NCI-H510A treated with DMSO at 0.1 percent for 48 hours (cell line): ENCODE data around the gene TUBG1.
"Not testable (repeated sequence)": the region's sequence is repeated elsewhere in the genome, so short reads cannot be mapped to it uniquely, and the experiment has no call there.

Experiments used
- DNase-seq: peaks from one replicate; lab custom pipeline; 2025; lab: John Stamatoyannopoulos, UW

Gene TUBG1

DNA sequence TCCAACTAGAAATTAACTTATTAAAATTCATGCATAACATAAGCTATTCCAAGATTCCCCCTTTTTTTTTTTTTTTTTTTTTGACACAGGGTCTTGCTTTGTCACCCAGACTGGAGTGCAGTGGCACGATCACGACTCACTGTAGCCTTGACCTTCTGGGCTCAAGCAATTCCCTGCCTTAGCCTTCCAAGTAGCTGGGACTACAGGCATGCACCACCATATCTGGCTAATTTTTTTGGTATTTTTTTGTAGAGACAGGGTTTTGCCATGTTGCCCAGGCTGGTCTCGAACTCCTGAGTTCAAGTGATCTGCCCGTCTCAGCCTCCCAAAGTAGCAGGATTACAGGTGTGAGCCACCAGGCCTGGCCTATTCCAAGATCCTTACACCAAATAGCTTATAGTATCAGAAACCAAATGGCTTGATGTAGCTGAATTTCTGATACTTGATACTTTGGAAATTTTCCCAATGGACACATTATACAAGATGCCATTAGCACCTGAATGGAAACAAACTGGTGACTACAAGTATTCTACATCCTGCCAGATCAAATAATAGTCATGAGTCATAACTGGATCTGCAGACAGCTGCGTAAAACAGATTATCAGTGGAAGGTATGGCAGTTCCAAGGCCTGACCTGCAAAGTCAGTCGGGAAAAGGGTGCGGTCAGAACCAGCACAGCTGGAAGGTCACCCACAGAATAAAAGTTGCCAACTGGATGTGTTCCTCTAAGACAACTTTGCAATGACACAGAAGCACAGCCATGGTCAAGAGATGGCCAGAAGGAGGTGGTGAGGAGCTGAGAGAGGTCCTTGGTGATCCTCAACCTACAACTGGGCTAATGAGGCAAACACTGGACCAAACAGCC lies 14.5 kb downstream of the TUBG1 start:
- DNase-seq: peak; percentile 8

DNA sequence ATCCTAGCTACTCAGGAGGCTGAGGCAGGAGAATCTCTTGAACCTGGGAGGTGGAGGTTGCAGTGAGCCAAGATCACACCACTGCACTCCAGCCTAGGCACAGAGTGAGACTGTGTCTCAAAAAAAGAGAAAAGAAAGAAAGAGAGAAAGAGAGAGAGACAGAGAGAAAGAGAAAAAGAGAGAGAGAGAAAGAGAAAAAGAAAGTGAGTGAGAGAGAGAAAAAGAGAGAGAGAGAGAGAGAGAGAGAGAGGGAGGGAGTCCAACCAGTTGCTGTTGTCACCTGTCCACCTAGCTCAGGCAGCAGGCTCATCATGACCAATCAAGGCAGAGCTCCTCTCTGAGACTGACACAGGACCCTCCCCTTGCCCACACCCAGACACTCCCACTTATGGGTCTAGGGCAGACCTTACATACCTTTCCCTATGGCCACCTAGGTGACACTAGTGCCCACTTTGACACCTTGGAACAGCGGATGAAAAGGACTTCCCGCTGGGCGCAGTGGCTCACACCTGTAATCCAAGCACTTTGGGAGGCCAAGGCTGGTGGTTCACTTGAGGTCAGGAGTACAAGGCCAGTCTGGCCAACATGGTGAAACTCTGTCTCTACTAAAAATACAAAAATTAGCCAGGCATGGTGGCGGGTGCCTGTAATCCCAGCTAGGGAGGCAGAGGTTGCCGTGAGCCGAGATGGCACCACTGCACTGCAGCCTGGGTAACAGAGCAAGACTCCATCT lies 17.7 kb downstream of the TUBG1 start:
- not testable (repeated sequence) for DNase-seq

DNA sequence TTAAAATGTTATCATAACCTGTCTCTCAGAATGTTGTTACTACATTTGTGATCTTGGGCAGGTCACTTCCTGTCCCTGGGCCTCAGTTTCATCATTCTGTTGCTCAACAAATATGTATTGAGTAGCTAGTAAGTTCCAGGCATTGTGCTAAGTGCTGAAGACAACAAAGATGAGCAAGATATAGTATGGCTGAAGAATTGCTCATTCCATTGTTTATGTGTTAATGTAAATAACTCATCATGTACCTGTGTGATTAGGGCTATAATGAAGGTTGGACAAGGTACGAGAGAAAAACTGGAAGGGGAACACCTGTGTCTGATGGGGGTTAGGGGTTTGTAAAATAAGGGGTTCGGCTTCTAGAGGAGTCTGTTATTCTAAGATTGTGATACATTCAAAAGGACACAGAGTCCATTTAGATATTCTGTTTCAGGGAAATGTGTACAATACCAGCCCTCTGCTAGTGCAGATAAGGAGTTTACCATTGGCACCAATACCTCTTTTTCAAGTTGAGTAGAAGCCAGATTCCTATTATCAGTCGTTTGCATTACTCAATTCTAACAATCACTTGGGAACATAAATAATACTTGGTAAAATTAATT lies 20.0 kb downstream of the TUBG1 start:
- DNase-seq: no peak

DNA sequence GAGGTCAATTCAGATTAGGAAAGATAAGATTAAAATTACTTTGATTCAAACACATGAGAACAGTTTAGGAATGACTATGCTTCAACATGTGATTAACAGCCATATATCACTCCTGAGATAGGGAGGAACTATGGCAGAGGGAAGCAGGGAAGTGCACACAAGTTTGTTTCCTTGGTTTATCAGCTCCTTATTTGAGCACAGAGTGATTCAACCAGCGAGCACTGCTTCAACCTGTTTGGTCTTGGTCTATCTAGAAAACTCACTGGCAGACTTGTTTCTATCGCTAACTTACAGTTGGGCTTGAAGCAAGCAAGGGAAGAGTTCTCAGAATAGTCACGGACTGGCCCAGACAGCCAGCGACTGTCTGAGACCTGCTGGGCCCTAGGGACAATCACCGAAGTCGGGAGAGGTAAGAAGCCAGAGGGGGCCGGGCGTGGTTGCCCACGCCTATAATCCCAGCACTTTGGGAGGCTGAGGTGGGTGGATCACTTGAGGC lies 23.5 kb downstream of the TUBG1 start:
- DNase-seq: no peak

DNA sequence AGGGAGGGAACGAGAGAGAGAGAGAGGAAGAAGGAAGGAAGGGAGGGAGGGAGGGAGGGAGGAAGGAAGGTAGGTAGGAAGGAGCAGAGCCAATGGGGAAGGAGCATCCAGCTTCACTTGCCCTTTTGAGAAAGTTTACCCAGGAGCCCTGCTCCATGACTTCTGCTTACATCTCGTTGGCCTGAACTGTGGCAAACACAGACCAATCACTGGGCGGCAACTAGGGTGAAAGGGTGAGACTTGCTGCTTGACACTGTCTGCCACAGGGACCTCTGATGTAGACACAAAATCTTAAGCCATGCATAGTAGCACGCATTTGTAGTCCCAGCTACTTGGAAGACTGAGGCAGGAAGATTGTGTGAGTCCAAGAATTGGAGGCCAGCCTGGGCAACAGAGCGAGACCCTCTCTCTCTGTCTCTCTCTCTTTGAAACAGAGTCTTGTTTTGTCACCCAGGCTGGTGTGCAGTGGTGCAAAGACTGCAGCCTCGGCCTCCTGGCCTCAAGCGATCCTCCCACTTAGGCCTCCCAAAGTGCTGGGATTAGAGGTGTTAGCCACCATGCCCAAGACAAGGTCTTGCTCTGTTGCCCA lies 30.1 kb downstream of the TUBG1 start:
- no peak for DNase-seq

DNA sequence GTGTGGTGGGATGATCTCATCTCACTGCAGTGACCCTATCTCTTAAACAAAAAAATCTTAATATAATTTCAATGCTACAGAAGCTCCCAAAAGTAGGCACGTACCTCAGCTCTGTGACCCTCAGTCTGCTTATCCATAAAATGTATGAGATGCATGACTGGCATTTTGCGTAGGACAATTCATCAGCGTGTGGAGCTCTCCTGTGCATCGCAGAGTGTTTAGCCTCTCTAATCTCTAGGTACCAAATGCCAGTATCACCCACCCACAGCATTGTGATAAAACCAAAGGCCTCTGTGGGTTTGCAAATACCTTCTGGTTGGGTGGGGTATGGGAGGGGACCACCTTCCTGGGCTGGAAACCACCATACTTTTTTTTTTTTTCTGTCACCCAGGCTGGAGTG lies 30.6 kb downstream of the TUBG1 start:
- DNase-seq: no peak

DNA sequence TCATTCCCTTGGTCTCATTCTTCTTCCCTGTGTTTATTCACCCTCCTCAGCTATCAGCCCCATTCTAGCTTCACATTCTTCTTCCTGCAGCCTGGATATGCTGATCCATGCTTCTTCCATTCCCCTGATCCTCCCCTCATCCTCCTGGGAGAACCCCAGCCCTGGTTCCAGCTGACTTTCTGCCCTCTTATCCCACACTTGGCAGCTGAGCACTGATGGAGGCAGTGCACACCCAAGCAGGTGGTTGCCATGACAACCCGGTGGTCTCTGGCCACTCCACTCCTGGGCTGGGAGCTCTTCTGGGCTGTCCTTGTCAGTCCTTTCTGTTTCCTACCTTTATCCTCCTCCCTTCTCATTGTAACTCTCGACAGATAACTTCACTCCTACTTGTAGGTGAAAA lies 32.9 kb downstream of the TUBG1 start:
- no peak for DNase-seq

DNA sequence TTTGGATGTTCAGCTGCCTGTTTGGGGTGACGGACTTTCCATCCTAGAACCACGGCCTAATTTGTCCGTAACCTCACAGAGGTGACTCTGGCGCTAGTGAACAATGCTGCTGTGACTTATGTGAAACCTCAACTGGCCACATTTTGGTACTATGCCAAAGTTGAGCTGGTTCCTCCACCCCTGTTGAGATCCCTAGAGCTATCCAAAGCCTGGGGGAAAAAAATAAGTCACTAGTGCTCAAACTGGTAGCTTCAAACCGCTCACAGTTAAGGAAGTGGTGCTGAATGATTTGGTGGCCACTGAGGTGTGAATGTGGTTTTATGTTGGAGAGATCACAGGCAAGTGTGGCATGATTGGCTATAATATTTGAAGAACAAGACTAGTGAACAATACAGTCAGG lies 38.3 kb downstream of the TUBG1 start:
- no peak for DNase-seq

DNA sequence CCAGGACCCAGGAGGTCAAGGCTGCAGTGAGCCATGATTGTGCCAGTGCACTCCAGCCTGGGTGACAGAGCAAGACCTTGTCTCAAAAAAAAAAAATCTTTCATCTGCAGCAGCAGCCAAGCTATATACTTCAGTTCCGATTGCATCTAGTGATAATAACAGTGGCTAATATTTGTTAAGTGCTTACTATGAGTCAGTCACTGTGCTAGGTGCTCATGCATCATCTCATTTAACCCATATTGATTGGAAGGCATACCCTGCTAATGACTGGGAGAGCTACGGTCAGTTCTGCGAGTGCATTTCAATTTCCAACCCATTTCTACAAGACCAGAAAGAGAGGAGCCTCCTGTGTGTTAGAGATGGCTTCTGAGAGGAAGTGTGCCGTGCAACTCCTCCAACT lies 41.9 kb downstream of the TUBG1 start:
- DNase-seq: no peak

DNA sequence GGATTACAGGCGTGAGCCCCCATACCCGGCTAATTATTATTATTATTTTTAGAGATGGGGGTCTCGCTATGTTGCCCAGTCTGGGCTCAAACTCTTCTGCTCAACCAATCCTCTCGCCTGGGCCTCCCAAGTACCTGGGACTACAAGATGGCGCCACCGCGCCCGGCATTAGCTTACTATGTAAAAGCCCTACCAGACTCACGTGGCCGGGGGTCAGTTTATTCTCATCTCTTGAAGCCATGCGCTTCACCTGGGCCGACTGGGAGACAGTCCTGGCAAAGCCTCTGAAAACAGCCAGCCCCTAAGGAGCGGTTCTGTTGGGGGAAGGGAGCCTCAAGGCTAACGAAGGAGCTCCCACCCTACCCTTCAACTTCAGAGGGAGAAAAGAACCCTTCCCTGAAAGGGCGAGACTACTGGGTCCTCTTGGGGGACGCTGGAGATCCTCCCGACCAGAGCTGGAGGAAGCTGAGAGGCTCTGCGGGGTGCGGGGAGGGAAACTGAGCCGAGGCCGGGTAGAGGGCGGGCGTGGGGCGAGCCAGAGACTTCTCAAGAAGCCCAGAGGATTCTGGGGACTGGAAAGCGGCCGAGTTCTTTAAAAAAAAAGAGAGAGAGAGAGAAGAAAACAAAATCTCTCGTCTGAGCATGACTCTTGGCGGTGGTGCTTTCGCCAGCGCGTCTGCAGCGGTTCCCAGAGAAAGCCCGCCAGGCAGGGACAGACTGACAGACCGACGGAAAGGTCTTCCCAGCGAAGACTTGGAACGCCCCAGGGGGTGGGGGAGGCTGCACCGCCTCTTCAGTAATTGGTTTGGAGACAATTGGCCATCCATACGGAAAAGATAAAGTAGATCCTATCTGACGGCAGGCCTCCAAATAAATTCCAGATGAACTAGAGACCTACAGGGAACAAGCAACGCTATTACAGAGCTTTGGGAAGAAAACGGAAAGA lies 44.0 kb downstream of the TUBG1 start:
- no peak for DNase-seq

DNA sequence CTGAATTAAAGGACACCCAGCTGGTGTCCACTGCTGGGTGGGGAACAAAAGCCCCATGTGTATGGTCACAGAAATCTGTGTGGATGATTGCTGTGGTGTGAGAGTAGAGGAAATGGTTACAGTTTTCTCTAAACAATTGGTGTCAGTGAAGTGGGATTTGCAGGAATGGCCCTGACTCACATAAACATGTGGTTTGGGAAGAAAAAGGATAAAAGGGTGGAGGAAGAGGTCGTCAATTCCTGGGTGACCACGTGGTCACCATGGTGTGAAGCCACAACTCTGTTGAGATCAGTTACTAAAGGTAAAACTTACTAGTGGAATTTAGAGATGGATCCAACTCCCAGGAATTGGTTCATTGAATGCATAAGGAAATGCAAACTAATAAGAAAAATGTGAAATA lies 46.0 kb downstream of the TUBG1 start:
- DNase-seq: no peak

DNA sequence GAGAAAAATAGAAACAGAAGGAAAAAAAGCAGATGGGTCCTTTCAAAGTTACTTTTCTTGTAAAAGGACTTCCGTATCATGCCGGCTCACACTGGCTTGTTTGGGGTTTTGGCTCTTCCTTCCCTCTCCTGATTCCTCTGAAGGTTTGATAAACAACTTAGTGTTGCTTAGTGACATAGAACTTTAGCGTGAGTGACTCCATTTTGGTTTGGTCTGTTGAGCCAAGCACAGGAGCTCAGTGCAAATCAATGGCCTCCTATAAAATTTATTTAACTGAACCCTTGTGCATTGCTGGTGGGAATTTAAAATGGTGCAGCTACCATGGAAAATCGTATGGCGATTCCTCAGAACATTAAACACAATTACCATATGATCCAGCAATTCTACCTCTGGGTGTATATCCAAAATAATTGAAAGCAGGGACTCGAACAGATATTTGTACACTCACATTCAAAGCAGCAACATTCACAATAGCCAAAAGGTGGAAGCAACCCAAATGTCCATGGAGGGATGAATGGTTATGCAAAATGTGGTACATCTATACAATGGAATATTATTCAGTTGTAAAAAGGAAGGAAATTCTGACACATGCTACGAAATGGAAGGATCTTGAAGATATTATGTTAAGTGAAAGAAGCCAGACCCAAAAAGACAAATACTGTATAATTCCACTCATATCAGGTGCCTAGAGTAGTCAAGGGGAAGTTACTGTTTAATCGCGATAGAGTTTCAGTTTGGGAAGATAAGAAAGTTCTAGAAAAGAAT lies 48.5 kb downstream of the TUBG1 start:
- DNase-seq: no peak

DNA sequence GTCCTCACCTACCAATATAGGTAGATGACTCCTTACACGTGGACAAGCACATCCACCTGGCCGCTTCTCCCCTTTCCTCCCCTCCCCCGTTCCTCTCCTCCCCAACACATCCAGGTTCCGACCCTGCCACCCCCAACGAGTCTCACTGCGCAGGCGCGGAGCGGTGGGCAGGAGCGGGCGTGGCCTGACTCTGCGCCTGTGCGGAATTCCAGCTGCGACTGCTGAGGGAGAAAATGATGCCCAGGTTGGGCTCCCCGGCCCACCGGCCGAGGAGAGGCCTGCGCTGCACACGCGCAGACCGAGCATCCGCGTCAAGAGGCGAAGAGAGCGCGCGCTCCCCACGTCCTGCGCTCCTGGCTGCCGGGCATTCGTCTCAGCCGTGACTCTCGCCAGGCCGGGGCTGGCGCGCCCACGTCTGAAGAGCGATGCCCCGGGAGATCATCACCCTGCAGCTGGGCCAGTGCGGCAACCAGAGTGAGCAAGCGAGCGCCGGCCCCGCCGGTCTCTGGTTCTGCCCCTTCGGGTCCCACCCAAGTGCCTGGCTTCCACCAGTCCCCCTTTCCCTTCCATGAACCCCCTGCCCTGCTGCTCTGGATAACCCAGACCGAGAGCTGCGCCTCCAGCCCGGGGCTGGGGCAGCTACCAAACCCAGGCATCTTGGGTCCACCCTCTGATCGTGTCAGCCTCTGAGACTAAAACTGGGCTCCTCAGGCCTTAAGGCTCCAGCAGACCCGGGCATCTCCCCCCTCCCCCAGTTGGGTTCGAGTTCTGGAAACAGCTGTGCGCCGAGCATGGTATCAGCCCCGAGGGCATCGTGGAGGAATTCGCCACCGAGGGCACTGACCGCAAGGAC lies 49.8 kb downstream of the TUBG1 start, which contains the start of gene TUBG2:
Gene TUBG2, plus strand, starts transcription at position 206 of the 853 bp plus-strand sequence. Its CDS starts 220 bp downstream, at position 426.
- DNase-seq: peak; percentile 95

DNA sequence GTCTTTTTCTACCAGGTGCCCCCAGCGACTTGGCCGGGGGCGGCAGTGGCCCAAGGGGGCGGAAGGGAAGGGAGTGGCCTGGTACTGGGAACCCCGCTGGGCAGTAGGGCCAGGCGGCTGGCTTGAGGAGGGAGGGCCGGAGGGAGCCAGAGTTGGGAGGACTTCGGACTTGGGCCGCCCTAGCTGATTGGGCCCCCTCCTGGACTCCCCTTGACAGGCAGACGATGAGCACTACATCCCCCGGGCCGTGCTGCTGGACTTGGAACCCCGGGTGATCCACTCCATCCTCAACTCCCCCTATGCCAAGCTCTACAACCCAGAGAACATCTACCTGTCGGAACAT lies 50.4 kb downstream of the TUBG1 start:
- not testable (repeated sequence) for DNase-seq

DNA sequence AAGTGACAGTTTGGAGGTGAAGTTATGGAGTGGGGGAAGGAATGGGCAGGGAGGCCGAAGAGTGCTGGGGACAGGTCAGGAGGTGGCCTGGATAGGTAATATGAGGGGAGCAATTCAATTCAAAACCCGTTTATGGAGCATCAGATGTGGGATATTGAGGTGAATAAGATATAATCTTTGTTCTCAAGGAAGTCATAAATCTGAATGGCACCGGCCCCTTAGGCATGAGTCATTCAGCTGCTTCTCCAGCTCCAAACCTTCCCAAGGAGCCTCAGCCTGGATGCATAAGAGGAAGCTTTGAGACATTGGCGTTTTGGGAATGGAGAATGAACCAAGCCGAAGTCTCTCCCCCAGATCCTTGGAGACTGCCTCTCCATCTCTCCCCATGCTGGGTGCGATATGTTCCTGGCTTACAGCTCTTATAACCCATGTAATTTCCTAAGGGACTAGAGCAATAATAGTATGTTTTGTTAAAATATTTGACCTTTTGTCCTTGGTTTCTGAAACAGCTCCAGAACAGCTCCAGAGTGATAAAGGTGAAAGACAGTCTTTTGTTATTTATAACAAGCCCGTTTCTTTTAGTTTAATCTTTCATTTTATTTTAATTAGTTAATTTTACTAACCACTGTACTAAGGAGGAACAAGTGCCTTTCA lies 51.3 kb downstream of the TUBG1 start:
- DNase-seq: no peak
